HG03439 (cell line): ENCODE measurements around the gene MAP3K5.
"Not testable (repeated sequence)": the region's sequence is repeated elsewhere in the genome, so short reads cannot be mapped to it uniquely, and the experiment has no call there.

Experiments used
- ATAC-seq: cut with Tn5 transposase; IDR thresholded peaks from one replicate; pipeline ENCODE4 v1.9.1; 2021; ENCODE audit warnings: mild to moderate bottlenecking, moderate library complexity; ENCODE audit not compliant: unreplicated experiment

The MAP3K5 gene

GRCh38 chr6:136772685-136773472, 19.4 kb downstream of the MAP3K5 start:
- peak; percentile 68 for ATAC-seq

DNA sequence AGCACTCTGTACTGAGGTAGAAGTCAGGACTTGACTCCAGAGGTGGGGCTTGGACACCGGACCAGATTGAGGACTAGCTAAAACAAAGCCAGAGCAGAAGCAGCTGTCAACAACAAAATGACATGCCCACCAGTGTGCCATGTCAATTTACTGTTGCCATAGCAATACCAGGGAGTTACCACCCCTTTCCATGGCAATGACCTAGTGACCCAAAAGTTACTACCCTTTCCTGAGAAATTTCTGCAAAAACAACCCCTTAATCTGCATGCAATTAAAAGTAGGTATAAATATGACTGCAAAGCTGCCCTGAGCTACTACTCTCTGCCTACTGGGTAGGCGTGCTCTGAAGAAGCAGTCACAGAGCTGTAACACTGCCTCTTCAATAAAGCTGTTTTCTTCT, 21.0 kb downstream of the MAP3K5 start:
- no peak for ATAC-seq

DNA sequence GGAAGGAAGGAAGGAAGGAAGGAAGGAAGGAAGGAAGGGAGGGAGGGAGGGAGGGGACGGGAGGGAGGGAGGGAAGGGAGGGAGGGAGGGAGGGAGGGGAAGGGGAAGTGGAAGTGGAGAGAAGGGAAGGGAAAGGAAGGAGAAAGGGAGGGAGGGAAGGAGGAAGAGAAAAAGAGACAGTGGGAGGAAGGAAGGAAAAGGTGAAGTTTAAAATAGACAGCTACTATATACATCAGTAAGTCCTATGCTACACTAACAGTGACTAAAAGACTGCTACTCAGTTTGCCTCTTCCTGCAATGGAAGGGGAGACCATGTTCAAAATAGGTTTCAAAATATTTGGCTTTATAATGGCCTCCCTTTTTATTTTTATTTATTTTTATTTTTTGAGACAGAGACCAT, 22.5 kb downstream of the MAP3K5 start:
- no peak for ATAC-seq

DNA sequence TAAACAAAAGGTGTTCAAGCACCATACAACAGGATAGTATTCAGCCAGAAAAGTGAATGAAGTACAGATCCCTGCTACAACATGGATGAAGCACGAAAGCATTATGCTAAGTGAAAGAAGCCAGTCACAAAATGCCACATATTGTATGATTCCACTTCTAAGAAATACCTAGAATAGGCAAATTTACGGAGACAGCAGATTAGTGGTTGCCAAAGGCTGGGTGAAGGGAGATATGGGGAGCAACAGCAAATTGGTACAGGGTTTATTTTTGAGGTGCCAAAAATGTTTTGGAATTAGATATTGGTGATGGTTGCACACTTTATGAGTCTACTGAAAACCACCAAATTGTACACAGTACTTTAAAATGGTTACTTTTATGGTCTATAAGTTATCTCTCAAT, 23.2 kb downstream of the MAP3K5 start:
- no peak for ATAC-seq

DNA sequence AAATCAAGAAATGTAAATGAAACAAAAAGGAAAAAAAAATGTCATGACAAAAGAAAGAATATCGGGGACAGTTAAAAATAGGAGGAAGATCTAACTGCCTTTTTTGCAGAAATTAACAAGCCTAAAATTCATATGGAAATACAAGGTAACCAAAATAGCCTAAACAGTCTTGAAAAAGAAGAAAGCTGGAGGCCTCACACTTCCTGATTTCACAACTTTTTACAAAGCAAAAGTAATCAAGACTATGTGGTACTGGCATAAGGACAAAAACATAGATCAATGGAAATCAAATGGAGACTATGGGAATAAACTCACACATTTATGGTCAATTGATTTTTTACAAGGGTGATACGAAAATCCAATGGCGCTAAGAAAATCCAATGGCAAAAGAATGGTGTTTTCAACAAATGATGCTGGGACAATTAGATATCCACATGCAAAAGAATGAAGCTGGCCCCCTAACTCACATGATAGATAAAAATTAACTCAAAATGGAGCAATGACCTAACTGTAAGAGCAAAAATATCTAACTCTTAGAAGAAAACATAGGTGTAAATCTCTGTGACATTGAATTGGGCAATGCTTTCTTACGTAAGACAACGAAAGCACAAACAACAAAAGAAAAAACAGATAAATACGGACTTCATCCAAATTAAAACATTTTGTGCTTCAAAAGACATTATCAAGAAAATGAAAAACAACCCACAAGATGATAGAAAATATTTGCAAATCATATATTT, 24.5 kb downstream of the MAP3K5 start:
- no peak for ATAC-seq

DNA sequence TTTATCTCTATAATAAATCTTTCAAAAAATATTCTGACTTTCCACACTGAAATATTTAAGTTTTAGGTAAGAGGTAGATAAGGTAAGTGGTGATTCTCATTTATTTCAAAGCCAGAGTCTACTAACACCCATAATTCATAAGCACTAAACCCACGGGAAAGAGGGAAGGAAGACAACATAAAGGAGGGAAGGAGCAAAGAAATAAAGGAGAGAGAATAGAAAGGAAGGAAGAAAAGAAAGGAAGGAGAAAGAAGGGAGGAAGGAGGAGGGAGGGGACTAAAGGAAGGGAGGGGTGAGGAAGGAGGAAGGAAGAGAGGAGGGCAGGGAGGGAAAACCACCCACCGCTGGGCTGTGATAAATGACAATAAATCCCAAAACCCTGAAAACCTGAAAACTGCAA, 25.2 kb downstream of the MAP3K5 start:
- ATAC-seq: no peak

- ATAC-seq: no peak
These were observed 26.0 kb downstream of the MAP3K5 start for GRCh38 chr6:136766274-136766673.

GRCh38 chr6:136764517-136764993, 27.7 kb downstream of the MAP3K5 start:
- no peak for ATAC-seq

DNA sequence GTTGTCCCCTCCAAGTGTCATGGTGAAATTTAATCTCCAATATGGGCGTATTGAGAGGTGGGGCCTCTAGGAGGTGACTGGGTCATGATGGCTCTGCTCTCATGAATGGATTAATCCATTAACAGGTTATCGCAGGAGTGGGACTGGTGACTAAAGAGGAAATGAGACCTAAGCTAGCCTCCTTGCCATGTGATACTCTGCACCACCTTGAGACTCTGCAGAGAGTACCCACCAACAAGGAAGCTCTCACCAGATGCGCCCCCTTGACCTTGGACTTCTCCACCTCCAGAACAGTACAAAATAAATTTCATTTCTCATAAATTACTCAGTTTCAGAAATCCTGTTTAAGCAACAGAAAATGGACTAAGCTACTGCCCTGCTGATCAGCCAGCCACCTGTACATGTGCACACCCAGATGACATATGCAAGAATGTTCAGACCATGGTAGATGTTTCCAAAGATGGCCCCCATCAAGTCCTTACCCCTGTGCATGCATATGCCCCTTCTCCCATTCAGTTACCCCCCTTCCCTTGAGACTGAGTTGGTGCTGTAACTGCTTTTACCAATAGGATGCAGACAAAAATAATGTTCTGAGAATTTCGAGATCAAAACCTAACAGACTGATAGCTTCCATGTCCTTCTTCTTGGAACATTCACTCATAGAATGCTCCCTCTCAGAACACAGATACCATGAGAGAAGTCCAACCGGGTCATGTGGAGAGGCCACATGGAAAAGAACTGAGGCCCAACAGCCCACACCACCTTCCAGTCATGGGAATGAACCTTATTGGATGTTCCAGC, 28.4 kb downstream of the MAP3K5 start:
- ATAC-seq: peak; percentile 38

DNA sequence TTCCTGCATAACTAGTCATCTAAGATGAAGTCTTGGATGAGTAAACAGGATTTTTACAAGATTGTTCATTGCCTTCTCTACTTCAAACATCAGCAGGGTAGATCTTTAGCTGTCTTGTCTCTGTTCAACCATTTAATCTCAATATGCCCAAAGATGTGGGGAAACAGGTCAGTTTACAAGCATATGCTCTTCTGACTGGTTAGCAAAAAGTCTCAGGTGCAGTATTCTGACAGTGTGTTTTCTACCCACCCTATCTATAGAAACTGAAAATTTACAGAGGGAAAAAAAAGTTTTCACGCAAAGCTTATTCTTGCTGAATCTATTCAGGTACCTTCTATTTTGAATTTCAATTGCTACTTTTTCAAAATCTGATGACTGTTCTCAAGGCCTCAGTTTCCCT, 29.0 kb downstream of the MAP3K5 start:
- ATAC-seq: peak; percentile 29

- no peak for ATAC-seq
These were observed 30.0 kb downstream of the MAP3K5 start for GRCh38 chr6:136762022-136762975.

- ATAC-seq: no peak
These were observed 30.9 kb downstream of the MAP3K5 start for GRCh38 chr6:136761227-136761922.

- not testable (repeated sequence) for ATAC-seq
These were observed 31.5 kb downstream of the MAP3K5 start for GRCh38 chr6:136760781-136761180.

DNA sequence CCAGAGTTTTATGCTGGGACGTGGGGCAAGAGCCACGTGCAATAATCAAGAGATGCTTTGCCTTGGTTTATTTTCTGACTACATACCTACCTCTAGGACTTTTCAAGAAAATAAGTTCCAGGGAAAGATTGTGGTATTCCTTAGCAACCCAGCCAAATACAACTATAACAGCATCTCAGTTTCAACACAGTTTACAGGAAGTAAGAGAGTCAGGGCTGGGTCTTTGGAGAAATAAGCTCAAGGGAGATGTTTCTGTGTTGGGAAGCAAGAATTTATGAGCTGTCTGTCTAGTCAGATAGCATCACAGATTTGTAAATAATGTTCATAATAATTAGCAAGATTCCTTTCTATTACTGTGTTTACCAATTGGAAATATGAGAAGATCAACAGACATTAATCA, 35.1 kb downstream of the MAP3K5 start:
- ATAC-seq: no peak

- ATAC-seq: no peak
These were observed 37.5 kb downstream of the MAP3K5 start for GRCh38 chr6:136754820-136755219.

GRCh38 chr6:136753624-136754023, 38.7 kb downstream of the MAP3K5 start:
- ATAC-seq: no peak

GRCh38 chr6:136752554-136752953, 39.7 kb downstream of the MAP3K5 start:
- ATAC-seq: no peak

DNA sequence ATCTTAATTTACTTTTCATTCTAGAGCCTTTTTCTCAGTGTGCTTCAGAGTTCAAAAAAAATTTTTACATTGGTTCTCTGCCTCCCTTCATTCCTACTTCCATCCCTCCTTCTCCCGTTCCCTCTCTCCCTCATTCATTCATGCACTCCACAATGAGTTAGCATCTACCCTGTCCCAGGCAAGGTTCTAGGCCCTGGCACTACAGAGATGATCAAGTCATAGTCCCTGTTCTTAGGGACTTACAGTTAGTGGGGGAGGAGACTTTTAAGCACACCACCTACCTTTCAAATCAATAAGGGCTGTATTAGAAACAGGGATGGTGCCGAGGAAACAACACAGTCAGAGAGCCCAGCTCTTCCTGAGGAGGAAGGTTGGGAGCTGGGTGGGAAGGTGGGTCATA, 40.3 kb downstream of the MAP3K5 start:
- no peak for ATAC-seq

DNA sequence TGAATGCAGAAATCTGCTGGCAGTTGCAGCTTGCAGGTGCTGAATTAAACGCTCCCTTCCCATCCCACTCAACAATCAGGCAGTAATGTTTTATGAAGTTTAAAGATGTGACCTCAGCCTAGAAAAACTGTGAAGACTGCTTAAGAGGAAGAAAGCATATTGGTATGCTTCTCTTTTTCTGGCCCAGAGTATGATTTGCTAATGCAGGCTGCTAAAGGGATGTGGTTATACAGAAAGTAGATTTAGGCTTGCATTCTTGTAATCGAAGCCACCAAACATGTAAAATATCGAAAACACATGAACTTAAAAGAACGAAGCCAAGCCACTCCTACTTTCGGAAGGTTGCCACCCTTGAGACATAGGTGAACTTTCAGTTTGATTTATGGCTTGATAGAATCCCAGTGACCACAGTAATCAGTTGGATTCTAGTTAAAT, 40.7 kb downstream of the MAP3K5 start:
- ATAC-seq: peak; percentile 87
